H1 (cell line): ENCODE measurements around the gene PFKFB3. TPM values are rescaled to one million over a fixed set of nuclear protein-coding genes. Genes with fewer than 3 reads are reported as not detected.

ENCODE experiments used
- CTCF ChIA-PET: fragments of 300-600 bp; sonication (Branson Sonifier 250); formaldehyde crosslinking; loops from one replicate; lab custom pipeline; 2021; ENCODE audit not compliant: partially characterized antibody; lab: Charles Lee
- POLR2A ChIA-PET: fragments of 300-600 bp; sonication (Branson Sonifier 250); formaldehyde crosslinking; loops from one replicate; lab custom pipeline; 2021; ENCODE audit warnings: inconsistent platforms; ENCODE audit not compliant: partially characterized antibody; lab: Charles Lee
- DNase-seq, 2 experiments: peaks; one replicate each; pipeline versions ENCODE4 v3.0.0 to v3.0.0-alpha.2; 2010 to 2022; ENCODE audit warnings: low spot score in 2 of 2, low read depth in 1 of 2, mixed read lengths in 1 of 2
- FAIRE-seq: peaks from 2 replicates; lab custom pipeline; 2011; peaks lifted over from hg19 to GRCh38; lab: Jason Lieb, UNC
- H2AFZ ChIP-seq: 2 replicates; pipeline ENCODE4 v1.8.1; 2012; ENCODE audit warnings: low read length, inconsistent platforms
- H2AK5ac ChIP-seq: 2 replicates; pipeline ENCODE4 v1.6.1; 2013; ENCODE audit warnings: low read depth, low read length
- H2BK120ac ChIP-seq: replicated peaks from 2 replicates; pipeline ENCODE3; 2013; ENCODE audit warnings: low read depth, low read length, inconsistent platforms
- H2BK12ac ChIP-seq: 2 replicates; pipeline ENCODE4 v1.6.1; 2013; ENCODE audit warnings: low read depth, low read length
- H2BK15ac ChIP-seq: 2 replicates; pipeline ENCODE4 v1.6.1; 2013; ENCODE audit warnings: low read length
- H2BK20ac ChIP-seq: 2 replicates; pipeline ENCODE4 v1.6.1; 2013; ENCODE audit warnings: low read length
- H2BK5ac ChIP-seq: 2 replicates; pipeline ENCODE4 v1.6.1; 2013; ENCODE audit warnings: low read depth, low read length
- H3K14ac ChIP-seq: 2 replicates; pipeline ENCODE4 v1.6.1; 2013; ENCODE audit warnings: inconsistent platforms; ENCODE audit not compliant: insufficient read length
- H3K18ac ChIP-seq: 2 replicates; pipeline ENCODE4 v1.6.1; 2013; ENCODE audit warnings: low read length; ENCODE audit errors: extremely low read depth
- H3K23ac ChIP-seq: 2 replicates; pipeline ENCODE4 v1.6.1; 2013; ENCODE audit warnings: inconsistent platforms; ENCODE audit not compliant: insufficient read length
- H3K23me2 ChIP-seq: 2 replicates; pipeline ENCODE4 v1.6.1; 2013; ENCODE audit warnings: low read depth, low read length
- H3K27ac ChIP-seq: 2 replicates; pipeline ENCODE4 v1.6.1; 2011; ENCODE audit warnings: low read depth, low read length, inconsistent platforms
- H3K27me3 ChIP-seq, 4 experiments: replicated peaks in 1 of 4; 1 replicate in 1 of 4; 2 replicates in 3 of 4; pipeline versions ENCODE4 v1.6.1 to v1.8.1; 2011 to 2013; ENCODE audit warnings: low read length in 3 of 4, mild to moderate bottlenecking in 3 of 4, inconsistent platforms in 2 of 4, mixed read lengths in 2 of 4, moderate library complexity in 1 of 4; ENCODE audit not compliant: control insufficient read depth in 3 of 4, insufficient read depth in 3 of 4; ENCODE audit errors: extremely low read depth in 1 of 4
- H3K36me3 ChIP-seq, 4 experiments: 2 replicates each; pipeline versions ENCODE4 v1.6.1 to v1.8.1; 2011 to 2013; ENCODE audit warnings: mild to moderate bottlenecking in 4 of 4, low read length in 3 of 4, moderate library complexity in 2 of 4, control low read depth in 1 of 4, inconsistent platforms in 1 of 4; ENCODE audit not compliant: insufficient read depth in 4 of 4, control insufficient read depth in 2 of 4
- H3K4ac ChIP-seq: replicated peaks from 2 replicates; pipeline ENCODE3; 2013; ENCODE audit warnings: low read length, low read depth, mixed read lengths, inconsistent platforms; ENCODE audit not compliant: insufficient read length
- H3K4me1 ChIP-seq, 4 experiments: replicated peaks in 1 of 4; 1 replicate in 1 of 4; 2 replicates in 3 of 4; pipeline versions ENCODE4 v1.6.1 to v1.8.1; 2011 to 2013; ENCODE audit warnings: low read length in 3 of 4, inconsistent platforms in 2 of 4, mixed read lengths in 1 of 4; ENCODE audit not compliant: insufficient read depth in 4 of 4, control insufficient read depth in 3 of 4
- H3K4me2 ChIP-seq, 2 experiments: 2 replicates each; pipeline versions ENCODE4 v1.6.1 to v1.8.1; 2011 to 2013; ENCODE audit warnings: low read depth in 2 of 2, low read length in 2 of 2, control low read depth in 1 of 2, inconsistent platforms in 1 of 2, mild to moderate bottlenecking in 1 of 2; ENCODE audit not compliant: insufficient read depth in 1 of 2
- H3K4me3 ChIP-seq, 4 experiments: fragments of 200-600, 300-600 bp in 1 of 4; sonication (generic), shearing (Covaris generic), sonication (Bioruptor Twin) in 1 of 4; 2 replicates each; pipeline versions ENCODE4 v1.5.1 to v1.8.1; 2011 to 2016; ENCODE audit warnings: low read length in 4 of 4, low read depth in 3 of 4, control low read depth in 2 of 4, inconsistent platforms in 2 of 4, mild to moderate bottlenecking in 2 of 4, mixed read lengths in 1 of 4, moderate library complexity in 1 of 4; ENCODE audit not compliant: insufficient read depth in 2 of 4; ENCODE audit errors: extremely low read depth in 1 of 4
- H3K56ac ChIP-seq: replicated peaks from 2 replicates; pipeline ENCODE3; 2013; ENCODE audit warnings: low read depth, mild to moderate bottlenecking, mixed read lengths, low read length, inconsistent platforms; ENCODE audit not compliant: insufficient read length
- H3K79me1 ChIP-seq: 2 replicates; pipeline ENCODE4 v1.6.1; 2013; ENCODE audit warnings: low read depth, low read length, control low read depth
- H3K79me2 ChIP-seq, 2 experiments: 2 replicates each; pipeline versions ENCODE4 v1.6.1 to v1.8.1; 2012 to 2013; ENCODE audit warnings: low read length in 2 of 2, mild to moderate bottlenecking in 2 of 2, inconsistent platforms in 1 of 2; ENCODE audit not compliant: insufficient read depth in 2 of 2, control insufficient read depth in 1 of 2
- H3K9ac ChIP-seq, 4 experiments: replicated peaks in 1 of 4; 1 replicate in 1 of 4; 2 replicates in 3 of 4; pipeline versions ENCODE4 v1.6.1 to v1.8.1; 2011 to 2013; ENCODE audit warnings: low read depth in 3 of 4, low read length in 3 of 4, control low read depth in 2 of 4, mild to moderate bottlenecking in 2 of 4, moderate library complexity in 2 of 4, inconsistent platforms in 1 of 4; ENCODE audit errors: extremely low read depth in 1 of 4
- H3K9me3 ChIP-seq, 2 experiments: 2 replicates each; pipeline versions ENCODE4 v1.6.1 to v1.8.1; 2012 to 2013; ENCODE audit warnings: mild to moderate bottlenecking in 2 of 2, moderate library complexity in 2 of 2, control low read depth in 1 of 2, inconsistent platforms in 1 of 2, low read depth in 1 of 2, low read length in 1 of 2, mixed read lengths in 1 of 2; ENCODE audit not compliant: insufficient read depth in 2 of 2
- H4K20me1 ChIP-seq, 2 experiments: replicated peaks in 1 of 2; 2 replicates each; pipeline versions ENCODE3 to v1.8.1; 2011 to 2013; ENCODE audit warnings: inconsistent platforms in 2 of 2, low read length in 2 of 2, mild to moderate bottlenecking in 1 of 2; ENCODE audit not compliant: insufficient read depth in 2 of 2, control insufficient read depth in 1 of 2
- H4K5ac ChIP-seq: 2 replicates; pipeline ENCODE4 v1.6.1; 2013; ENCODE audit warnings: low read length, low read depth, mixed read lengths, inconsistent platforms; ENCODE audit not compliant: insufficient read length
- H4K8ac ChIP-seq: 2 replicates; pipeline ENCODE4 v1.8.0; 2013; ENCODE audit warnings: mild to moderate bottlenecking, moderate library complexity, low read length, inconsistent platforms; ENCODE audit not compliant: insufficient read depth; ENCODE audit errors: extremely low read depth
- H4K91ac ChIP-seq: replicated peaks from 2 replicates; pipeline ENCODE3; 2013; ENCODE audit warnings: low read length, mixed read lengths, inconsistent platforms; ENCODE audit not compliant: insufficient read length
- ATF2 ChIP-seq: IDR thresholded peaks from 2 replicates; pipeline ENCODE4 v1.6.1; 2012; ENCODE audit warnings: low read length, inconsistent platforms
- BRCA1 ChIP-seq: IDR thresholded peaks from 2 replicates; pipeline ENCODE4 v1.6.1; 2012; ENCODE audit warnings: low read depth, low read length, improper control_type of control experiment
- FOSL1 ChIP-seq: IDR thresholded peaks from 2 replicates; pipeline ENCODE4 v1.6.1; 2011; ENCODE audit warnings: mild to moderate bottlenecking, low read depth, low read length, moderate library complexity; ENCODE audit not compliant: insufficient read depth
- GABPA ChIP-seq: IDR thresholded peaks from 2 replicates; pipeline ENCODE4 v1.6.1; 2011; ENCODE audit warnings: mild to moderate bottlenecking, low read length, moderate library complexity, borderline replicate concordance; ENCODE audit not compliant: insufficient read depth
- HDAC6 ChIP-seq: IDR thresholded peaks from one replicate; pipeline ENCODE4 v1.7.1; 2012; ENCODE audit warnings: low read depth, mild to moderate bottlenecking, inconsistent platforms, low read length, moderate library complexity
- MAX ChIP-seq: IDR thresholded peaks from 2 replicates; pipeline ENCODE4 v1.6.1; 2012; ENCODE audit warnings: inconsistent platforms
- SAP30 ChIP-seq: fragments of 300-600 bp; sonication (generic); IDR thresholded peaks from 2 replicates; pipeline ENCODE4 v1.7.1; 2012; ENCODE audit warnings: low read length, moderate library complexity, mild to moderate bottlenecking, inconsistent platforms; ENCODE audit not compliant: insufficient read depth, insufficient replicate concordance
- SP2 ChIP-seq: IDR thresholded peaks from 2 replicates; pipeline ENCODE4 v1.6.1; 2012; ENCODE audit warnings: mild to moderate bottlenecking, low read length, inconsistent platforms
- SUZ12 ChIP-seq: fragments of 200-600 bp; sonication (generic); IDR thresholded peaks from 2 replicates; pipeline ENCODE4 v1.6.1; 2012; ENCODE audit warnings: mild to moderate bottlenecking, inconsistent platforms, low read length, moderate library complexity, mixed read lengths
- TAF1 ChIP-seq: IDR thresholded peaks from 2 replicates; pipeline ENCODE4 v1.6.1; 2011; ENCODE audit warnings: mild to moderate bottlenecking, low read depth, low read length
- TCF12 ChIP-seq: IDR thresholded peaks from 2 replicates; pipeline ENCODE4 v1.6.1; 2011; ENCODE audit warnings: low read depth, mild to moderate bottlenecking, low read length
- WGBS, 2 experiments: shearing (Covaris generic) in 1 of 2; methylation state at CpG; one replicate each; pipeline versions ENCODE4 v1.1.6 to v1.1.7; 2013 to 2015; ENCODE audit warnings: low lambda C conversion rate in 2 of 2, mixed read lengths in 2 of 2, inconsistent platforms in 1 of 2, low coverage in 1 of 2, missing lambda C conversion rate in 1 of 2; ENCODE audit not compliant: insufficient replicate concordance in 2 of 2, insufficient coverage in 1 of 2, insufficient read length in 1 of 2; ENCODE audit errors: extremely low coverage in 1 of 2, missing lambda C conversion rate in 1 of 2; 5-methylcytosine and 5-hydroxymethylcytosine counted together
- polyA plus RNA-seq, 7 experiments: library from polyadenylated mRNA; depleted of rRNA in 3 of 7; stranded (reverse) in 5 of 7; unstranded in 2 of 7; fragments of >200 nt in 5 of 7; fragments of 200-250 nt in 2 of 7; gene quantifications; 1 replicate in 5 of 7; 2 replicates in 1 of 7; 4 replicates in 1 of 7; pipeline versions ENCODE4 v1.2.1 to v1.2.3, GENCODE V29; 2011 to 2013; ENCODE audit warnings: missing spikeins in 2 of 7, mixed read lengths in 2 of 7
- total RNA-seq: library from RNA; stranded (reverse); fragmentation: NEBNext Ultra II Directional; extraction: Animal tissue kit (Norgen Biotek cat#: 25700); gene quantifications from 2 replicates; pipeline ENCODE4 v1.2.1, GENCODE V29; 2021

PFKFB3 gene
- total and polyA plus RNA-seq, 2 of the 8 experiments (the other 6 are each of a cell fraction or from before 2014, with no cell fraction given), result 15.6 to 32.0 TPM

DNA sequence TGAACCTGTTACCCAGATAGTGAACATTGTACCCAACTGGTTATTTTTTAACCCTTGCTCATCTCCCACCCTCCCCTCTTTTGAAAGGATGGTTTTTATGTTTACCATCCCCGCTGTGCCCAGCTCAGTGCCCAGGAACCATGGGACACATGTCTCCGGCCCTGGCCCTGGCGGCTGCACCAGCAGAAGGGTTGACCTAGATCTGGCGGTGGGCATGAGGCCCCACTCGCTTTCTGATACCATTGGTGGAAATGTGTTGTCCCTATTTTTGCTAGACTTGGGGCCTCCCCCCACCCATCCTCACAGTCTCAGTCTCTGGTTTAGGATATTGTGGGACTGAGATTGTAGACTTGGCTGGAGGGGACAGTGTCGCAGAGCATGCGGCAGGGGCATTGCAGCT lies 11.9 kb downstream of the PFKFB3 start:
- no peak overlapping the region for H2BK120ac ChIP-seq
- no peak overlapping the region; the same call in 1 of the 2 replicates for H3K18ac ChIP-seq
- no peak overlapping the region for H2BK15ac ChIP-seq
- H3K23ac ChIP-seq, result no peak overlapping the region
- H2BK5ac ChIP-seq, result no peak overlapping the region
- H3K4ac ChIP-seq, result no peak overlapping the region
- peaks cover 12% of the 10 kb centered on the region for H3K79me1 ChIP-seq
- H4K5ac ChIP-seq, result no peak overlapping the region
- no peak overlapping the region for H2AK5ac ChIP-seq
- no peak overlapping the region for H3K27ac ChIP-seq
- peaks cover 0 to 27% of the 10 kb centered on the region in 2 experiments; a peak in 2 of 4 replicates for H3K79me2 ChIP-seq
- H3K9me3 ChIP-seq, result no peaks in the 10 kb centered on the region
- no peak overlapping the region for H2BK12ac ChIP-seq
- H4K91ac ChIP-seq, result no peak overlapping the region
- no peak overlapping the region for H2AFZ ChIP-seq
- FAIRE-seq, result no peak
- H3K56ac ChIP-seq, result no peak overlapping the region
- H4K8ac ChIP-seq, result no peak overlapping the region
- POLR2A ChIA-PET, result interaction anchor here (0.6 kb wide), 1 partner anchor 192 kb away, joined by 3 read pairs; no protein-coding TSS in a partner anchor
- peaks cover 0 to 10% (median 5%) of the 10 kb centered on the region in 4 experiments; a peak in 4 of 7 replicates for H3K4me1 ChIP-seq
- no peaks in the 10 kb centered on the region for H3K27me3 ChIP-seq
- DNase-seq, result no peak
- H3K14ac ChIP-seq, result no peak overlapping the region
- peaks cover 25 to 49% (median 38%) of the 10 kb centered on the region in 4 experiments for H3K36me3 ChIP-seq
- H3K4me2 ChIP-seq, result no peak overlapping the region
- no peak overlapping the region for H2BK20ac ChIP-seq
- TF ChIP-seq SP2 (no peak), HDAC6 (no peak), MAX (no peak), SAP30 (no peak), ATF2 (no peak), GABPA (no peak), BRCA1 (no peak), SUZ12 (no peak), TCF12 (no peak), TAF1 (no peak), FOSL1 (no peak)
- TF ChIP-seq, all 59 proteins: peak for 0
- CTCF ChIA-PET, result interaction anchor here (1.2 to 1.6 kb wide), 3 partner anchors 128 to 192 kb away, joined by 3 to 5 read pairs (median 4); no protein-coding TSS in a partner anchor
- Histone ChIP-seq H3K9ac (no peak overlapping the region), H3K4me3 (no peak overlapping the region), H4K20me1 (peaks cover 11 to 27% of the 10 kb centered on the region in 2 experiments), H3K23me2 (0 out of 2 replicates have a peak, but pooled peaks cover 2% of the 10 kb centered on the region)
- WGBS, 2 experiments, result 90% methylated on average over 7 of the region's 7 CpGs; no CpG with 5 or more reads in 1 of the 2 experiments
